NB4 (cell line): ENCODE measurements around the gene PROM2.

Source experiments
- DNase-seq: peaks from one replicate; pipeline ENCODE4 v3.0.0; 2010; ENCODE audit warnings: low read depth
- H3K4me3 ChIP-seq: one replicate; pipeline ENCODE4 v1.5.1; 2011; ENCODE audit warnings: mild to moderate bottlenecking, low read depth, low read length, moderate library complexity
- MYC ChIP-seq: IDR thresholded peaks from 2 replicates; pipeline ENCODE4 v1.6.1; 2011; ENCODE audit warnings: low read depth, low read length
- POLR2A ChIP-seq: IDR thresholded peaks from 2 replicates; pipeline ENCODE4 v1.6.1; 2011; ENCODE audit warnings: mild to moderate bottlenecking; ENCODE audit not compliant: insufficient read length; ENCODE audit errors: extremely low read depth
- TF ChIP-seq, protein P1 (sequence below): IDR thresholded peaks from 2 replicates; pipeline ENCODE4 v1.6.1; 2011; ENCODE audit warnings: low read depth, low read length
- TF ChIP-seq, protein P2 (sequence below): IDR thresholded peaks from one replicate; pipeline ENCODE4 v1.5.1; 2012; ENCODE audit warnings: low read depth, low read length

Gene PROM2

DNA sequence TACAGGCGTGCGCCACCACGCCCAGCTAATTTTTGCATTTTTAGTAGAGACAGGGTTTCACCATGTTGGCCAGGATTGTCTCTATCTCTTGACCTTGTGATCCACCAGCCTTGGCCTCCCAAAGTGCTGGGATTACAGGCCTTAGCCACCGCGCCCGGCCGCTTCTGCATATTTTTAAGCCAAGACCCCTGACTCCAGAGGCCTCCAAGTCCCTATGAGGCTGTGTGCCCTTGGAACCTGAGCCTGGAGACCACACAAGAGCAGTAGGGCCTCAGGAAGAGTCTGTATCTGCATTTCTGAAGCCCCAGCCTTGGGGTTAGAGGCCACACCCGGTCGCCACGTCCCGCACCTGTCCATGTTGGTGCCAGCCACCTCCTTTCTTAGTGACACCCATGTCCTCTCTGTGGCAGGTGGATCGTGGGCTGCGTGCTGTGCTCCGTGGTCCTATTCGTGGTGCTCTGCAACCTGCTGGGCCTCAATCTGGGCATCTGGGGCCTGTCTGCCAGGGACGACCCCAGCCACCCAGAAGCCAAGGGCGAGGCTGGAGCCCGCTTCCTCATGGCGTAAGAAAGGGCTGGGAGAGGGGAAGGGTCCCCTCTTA lies 5.3 kb downstream of the PROM2 start:
- no peak overlapping the region for H3K4me3 ChIP-seq
- TF ChIP-seq, protein P1, sequence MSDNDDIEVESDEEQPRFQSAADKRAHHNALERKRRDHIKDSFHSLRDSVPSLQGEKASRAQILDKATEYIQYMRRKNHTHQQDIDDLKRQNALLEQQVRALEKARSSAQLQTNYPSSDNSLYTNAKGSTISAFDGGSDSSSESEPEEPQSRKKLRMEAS: no peak
- TF ChIP-seq, protein P2, sequence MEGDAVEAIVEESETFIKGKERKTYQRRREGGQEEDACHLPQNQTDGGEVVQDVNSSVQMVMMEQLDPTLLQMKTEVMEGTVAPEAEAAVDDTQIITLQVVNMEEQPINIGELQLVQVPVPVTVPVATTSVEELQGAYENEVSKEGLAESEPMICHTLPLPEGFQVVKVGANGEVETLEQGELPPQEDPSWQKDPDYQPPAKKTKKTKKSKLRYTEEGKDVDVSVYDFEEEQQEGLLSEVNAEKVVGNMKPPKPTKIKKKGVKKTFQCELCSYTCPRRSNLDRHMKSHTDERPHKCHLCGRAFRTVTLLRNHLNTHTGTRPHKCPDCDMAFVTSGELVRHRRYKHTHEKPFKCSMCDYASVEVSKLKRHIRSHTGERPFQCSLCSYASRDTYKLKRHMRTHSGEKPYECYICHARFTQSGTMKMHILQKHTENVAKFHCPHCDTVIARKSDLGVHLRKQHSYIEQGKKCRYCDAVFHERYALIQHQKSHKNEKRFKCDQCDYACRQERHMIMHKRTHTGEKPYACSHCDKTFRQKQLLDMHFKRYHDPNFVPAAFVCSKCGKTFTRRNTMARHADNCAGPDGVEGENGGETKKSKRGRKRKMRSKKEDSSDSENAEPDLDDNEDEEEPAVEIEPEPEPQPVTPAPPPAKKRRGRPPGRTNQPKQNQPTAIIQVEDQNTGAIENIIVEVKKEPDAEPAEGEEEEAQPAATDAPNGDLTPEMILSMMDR: no peak
- no peak for TF ChIP-seq MYC
- no peak for TF ChIP-seq POLR2A
- no peak for DNase-seq

DNA sequence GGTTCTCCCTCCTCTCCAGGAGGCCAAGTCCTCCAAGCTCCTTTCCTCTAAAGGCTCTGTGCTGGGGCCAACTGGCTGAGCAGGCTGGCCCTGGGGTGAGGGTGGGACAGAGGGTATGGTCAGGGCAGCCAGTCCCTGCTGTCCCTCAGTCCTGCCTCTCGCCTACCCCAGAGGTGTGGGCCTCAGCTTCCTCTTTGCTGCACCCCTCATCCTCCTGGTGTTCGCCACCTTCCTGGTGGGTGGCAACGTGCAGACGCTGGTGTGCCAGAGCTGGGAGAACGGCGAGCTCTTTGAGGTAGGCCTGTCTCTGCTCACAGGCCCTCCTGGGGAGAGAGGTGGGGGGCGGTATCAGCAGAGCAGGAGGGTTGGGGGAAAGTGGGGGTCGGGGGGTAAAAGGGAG lies 6.8 kb downstream of the PROM2 start:
- H3K4me3 ChIP-seq: no peak overlapping the region
- TF ChIP-seq POLR2A: no peak
- TF ChIP-seq MYC: no peak
- TF ChIP-seq, protein P1: no peak
- TF ChIP-seq, protein P2: no peak
- no peak for DNase-seq

DNA sequence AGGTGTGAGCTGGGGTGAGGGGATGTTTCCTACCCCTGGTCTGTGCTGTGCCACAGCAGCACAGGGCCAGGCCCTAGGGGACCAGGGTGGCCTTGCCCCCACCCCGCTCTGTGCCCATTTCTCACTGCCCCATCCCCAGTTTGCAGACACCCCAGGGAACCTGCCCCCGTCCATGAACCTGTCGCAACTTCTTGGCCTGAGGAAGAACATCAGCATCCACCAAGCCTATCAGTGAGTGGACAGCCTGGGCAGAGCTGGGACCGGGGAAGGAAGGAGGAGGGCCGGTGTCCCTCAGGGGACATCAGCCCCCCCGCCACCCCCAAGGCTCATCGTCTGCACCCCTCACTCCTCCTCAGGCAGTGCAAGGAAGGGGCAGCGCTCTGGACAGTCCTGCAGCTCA lies 7.5 kb downstream of the PROM2 start:
- TF ChIP-seq MYC: no peak
- TF ChIP-seq, protein P2: no peak
- TF ChIP-seq, protein P1: no peak
- TF ChIP-seq POLR2A: no peak
- DNase-seq: no peak
- no peak overlapping the region for H3K4me3 ChIP-seq

DNA sequence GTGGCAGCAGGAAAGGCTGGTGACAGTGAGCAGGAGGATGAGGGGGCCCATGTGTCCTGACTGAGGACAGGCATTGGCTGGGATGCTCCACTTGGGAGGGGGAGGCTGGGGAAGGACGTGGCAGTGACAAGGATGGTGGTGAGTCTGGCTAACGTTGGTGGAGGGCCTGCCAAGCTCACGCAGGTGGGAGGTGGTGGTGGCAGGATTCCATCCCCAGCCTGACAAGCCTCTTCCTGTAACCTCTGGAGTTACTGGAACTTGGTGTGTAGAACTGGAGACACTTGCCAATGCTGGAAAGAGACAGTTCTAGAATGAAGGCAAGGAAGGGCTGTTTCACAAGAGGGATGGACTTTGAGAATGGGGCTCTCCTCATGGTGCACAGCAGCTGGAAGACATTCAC lies 8.2 kb downstream of the PROM2 start:
- TF ChIP-seq, protein P1: no peak
- TF ChIP-seq MYC (no peak), POLR2A (no peak)
- TF ChIP-seq, protein P2: no peak
- no peak for DNase-seq
- H3K4me3 ChIP-seq: no peak overlapping the region

DNA sequence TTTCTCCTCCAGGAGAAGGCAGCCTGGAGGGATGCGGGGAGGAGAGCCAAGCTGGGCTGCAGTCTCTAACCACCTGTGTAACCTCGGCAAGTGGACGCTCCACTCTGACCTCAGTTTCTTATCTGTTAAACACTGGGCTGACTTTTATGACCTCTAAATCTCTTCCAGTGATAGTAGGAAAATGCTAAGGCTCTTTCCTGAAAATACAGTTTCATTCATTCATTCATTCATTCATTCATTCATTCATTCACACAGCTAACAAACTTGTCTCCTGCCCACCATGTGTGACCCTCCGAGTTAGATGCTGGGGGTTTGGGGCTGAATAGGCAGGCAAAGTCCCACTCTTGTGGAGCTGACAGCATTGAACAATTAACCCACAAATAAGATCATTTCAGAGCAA lies 9.3 kb downstream of the PROM2 start:
- no peak for DNase-seq
- H3K4me3 ChIP-seq: no peak overlapping the region

DNA sequence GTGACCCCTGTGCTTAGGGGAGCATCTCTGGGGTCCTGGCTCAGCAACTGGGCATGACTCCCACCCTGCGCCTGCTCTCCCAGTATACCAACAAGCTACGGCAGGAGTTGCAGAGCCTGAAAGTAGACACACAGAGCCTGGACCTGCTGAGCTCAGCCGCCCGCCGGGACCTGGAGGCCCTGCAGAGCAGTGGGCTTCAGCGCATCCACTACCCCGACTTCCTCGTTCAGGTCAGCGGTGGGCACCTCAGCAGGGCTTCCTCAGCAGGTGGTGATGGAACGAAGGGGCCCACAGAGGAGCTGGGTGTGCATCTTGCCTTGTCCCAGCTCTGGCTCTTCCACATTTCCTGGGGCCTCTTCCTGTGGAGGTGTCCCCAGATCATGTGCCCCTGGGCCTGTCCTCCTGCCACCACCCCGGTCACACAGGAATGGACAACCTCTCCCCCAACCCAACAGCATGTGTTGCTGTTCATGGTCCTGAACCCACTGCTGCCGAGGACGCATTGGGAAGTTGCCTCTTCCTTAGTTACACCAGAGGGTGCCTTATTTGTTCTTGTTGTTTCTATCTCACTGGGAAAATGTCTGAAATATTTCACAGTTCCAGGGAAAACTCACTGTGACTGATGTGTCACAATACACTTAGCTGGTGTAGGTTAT lies 10.8 kb downstream of the PROM2 start:
- TF ChIP-seq, protein P2: no peak
- TF ChIP-seq, protein P1: no peak
- no peak for TF ChIP-seq POLR2A
- TF ChIP-seq MYC: no peak
- DNase-seq: peak; percentile 33
- no peak overlapping the region for H3K4me3 ChIP-seq

More for the DNA sequence above, 9.3 kb downstream of the PROM2 start:
- TF ChIP-seq MYC: no peak
- TF ChIP-seq, protein P1: no peak
- no peak for TF ChIP-seq POLR2A
